Erythroblast (primary cell): ENCODE data around the gene AXL.

Experiments
- DNase-seq, 2 experiments: peaks; one replicate each; lab custom pipeline; 2025; lab: John Stamatoyannopoulos, UW
- GATA1 ChIP-seq: IDR thresholded peaks from 2 replicates; pipeline ENCODE4 v1.6.1; 2011; ENCODE audit warnings: low read depth, mild to moderate bottlenecking, control low read depth, low read length, moderate library complexity
- POLR2A ChIP-seq: IDR thresholded peaks from 2 replicates; pipeline ENCODE4 v1.6.1; 2011; ENCODE audit warnings: mild to moderate bottlenecking, low read length

The AXL gene

GRCh38 chr19:41234512-41235168, 15.6 kb downstream of the AXL start:
- TF ChIP-seq GATA1 = no peak
- no peak for TF ChIP-seq POLR2A
- DNase-seq = no peak

DNA sequence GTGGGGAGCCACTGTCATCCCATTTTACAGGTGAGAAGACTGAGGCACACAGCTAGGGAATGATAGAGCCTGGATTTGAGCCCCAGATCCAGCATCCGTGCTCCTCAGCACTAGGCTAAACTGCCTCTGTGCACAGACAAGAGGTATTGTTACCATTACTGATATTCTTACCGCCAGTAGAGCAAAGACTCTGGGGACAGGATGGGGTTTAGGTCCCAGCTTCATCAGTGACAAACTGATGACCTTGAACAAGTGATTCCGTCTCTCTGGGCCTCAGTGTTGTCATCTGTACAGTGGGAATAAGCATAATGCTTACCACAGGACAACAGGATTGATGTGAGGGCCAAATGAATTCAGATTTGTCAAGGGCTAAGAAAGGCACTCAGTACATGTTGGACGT, 16.5 kb downstream of the AXL start:
- DNase-seq = no peak
- TF ChIP-seq GATA1 (no peak), POLR2A (no peak)

GRCh38 chr19:41238244-41238643, 19.2 kb downstream of the AXL start:
- DNase-seq = no peak
- TF ChIP-seq POLR2A = no peak
- no peak for TF ChIP-seq GATA1

DNA sequence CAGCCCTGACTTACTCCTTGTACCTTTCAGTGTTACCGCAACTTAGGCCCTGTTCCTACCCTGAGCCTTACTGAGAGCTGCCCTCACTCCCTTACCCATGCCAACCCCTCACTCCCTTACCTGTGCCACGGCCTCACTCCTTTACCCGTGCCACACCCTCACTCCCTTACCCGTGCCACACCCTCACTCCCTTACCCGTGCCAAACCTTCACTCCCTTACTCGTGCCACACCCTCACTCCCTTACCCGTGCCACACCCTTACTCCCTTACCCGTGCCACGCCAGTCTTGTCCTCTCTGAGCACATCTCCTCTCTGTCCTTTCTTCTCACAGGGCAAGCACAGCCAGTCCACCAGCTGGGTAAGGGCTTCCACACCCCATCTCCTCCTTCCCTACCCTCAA, 20.3 kb downstream of the AXL start:
- TF ChIP-seq POLR2A = no peak
- no peak for TF ChIP-seq GATA1

DNA sequence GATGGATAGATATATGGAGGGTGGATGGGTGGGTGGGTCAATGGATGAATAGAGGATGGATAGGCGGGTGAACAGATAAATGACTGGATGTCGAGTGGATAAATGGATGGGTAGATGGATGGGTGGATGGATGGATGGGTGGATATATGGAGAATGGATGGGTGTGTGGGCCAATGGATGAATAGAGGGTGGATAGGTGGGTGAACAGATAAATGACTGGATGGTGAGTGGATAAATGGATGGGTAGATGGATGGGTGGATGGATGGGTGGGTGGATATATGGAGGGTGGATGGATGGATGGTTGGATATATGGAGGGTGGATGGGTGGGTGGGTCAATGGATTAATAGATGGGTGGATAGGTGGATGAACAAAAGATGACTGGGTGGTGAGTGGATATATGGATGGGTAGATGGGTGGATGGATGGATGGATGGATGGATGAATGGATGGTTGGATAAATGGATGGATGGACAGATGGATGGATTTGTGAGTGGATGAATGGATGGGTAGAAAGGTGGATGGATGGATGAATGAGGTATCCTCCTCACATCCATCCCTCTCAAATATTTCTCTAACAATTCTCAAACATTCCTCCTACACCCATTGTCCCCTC, 21.0 kb downstream of the AXL start:
- no peak for DNase-seq
- TF ChIP-seq POLR2A (no peak), GATA1 (no peak)

More for the DNA sequence above, 20.3 kb downstream of the AXL start:
- DNase-seq = no peak

GRCh38 chr19:41241859-41242258, 22.8 kb downstream of the AXL start:
- DNase-seq = no peak
- TF ChIP-seq GATA1 (no peak), POLR2A (no peak)

DNA sequence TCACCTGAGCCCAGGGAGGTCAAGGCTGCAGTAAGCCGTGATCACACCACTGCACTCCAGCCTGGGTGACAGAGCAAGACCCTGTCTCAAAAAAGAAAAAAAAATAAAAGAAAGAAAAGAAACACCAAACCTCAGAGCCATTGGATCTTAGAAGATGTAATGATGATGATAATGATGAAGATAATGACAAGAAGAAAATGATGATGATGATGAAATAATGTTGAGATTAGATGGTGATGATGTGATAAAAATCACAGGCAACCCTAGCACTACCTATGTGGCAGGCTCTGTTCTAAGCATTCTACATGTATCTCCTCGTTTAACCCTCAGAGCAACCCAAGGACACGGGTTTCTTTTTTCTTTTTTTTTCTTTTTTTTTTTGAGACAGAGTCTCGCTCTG, 25.1 kb downstream of the AXL start:
- TF ChIP-seq GATA1 (no peak), POLR2A (no peak)
- no peak for DNase-seq

DNA sequence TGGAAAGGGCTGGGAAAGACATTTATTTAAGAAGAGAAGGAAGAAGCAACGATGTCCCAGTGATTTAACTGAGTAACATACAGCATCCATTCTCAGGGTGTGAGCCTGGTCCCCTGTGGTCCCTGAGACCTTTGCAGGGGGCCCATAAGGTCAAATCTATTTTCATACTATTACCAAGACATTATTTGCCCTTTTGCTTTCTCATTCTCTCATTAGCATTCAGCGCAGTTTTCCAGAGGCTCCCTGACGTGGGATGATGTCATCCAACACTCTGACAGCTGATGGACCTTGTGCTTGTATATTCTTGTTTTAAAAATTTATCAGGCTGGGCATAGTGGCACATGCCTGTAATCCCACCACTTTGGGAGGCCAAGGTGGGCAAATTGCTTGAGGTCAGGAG, 26.8 kb downstream of the AXL start:
- DNase-seq = no peak
- no peak for TF ChIP-seq GATA1
- TF ChIP-seq POLR2A = no peak

GRCh38 chr19:41248895-41249294, 29.9 kb downstream of the AXL start:
- DNase-seq = no peak
- TF ChIP-seq GATA1 (no peak), POLR2A (no peak)

GRCh38 chr19:41249707-41250423, 30.8 kb downstream of the AXL start:
- TF ChIP-seq POLR2A (no peak), GATA1 (no peak)
- no peak for DNase-seq

DNA sequence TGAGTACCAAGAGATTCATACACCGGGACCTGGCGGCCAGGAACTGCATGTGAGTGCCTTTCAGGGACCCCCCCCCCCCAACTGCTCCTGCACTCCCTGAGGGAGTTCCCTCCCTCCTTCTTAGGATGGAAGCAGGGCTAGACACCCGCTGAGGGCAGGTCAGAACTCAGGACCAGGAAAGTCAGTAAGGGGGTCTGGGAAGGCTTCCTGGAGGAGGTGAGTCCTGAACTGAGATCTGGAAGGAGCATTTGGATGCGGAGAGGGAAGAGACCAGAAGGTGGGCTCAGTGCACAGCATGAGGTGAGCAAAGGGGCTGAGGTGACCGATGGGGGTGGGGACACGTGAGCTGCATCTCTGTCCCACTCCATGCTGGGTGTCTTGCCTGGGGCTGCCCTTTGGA, 34.6 kb downstream of the AXL start:
- TF ChIP-seq GATA1 (no peak), POLR2A (no peak)

DNA sequence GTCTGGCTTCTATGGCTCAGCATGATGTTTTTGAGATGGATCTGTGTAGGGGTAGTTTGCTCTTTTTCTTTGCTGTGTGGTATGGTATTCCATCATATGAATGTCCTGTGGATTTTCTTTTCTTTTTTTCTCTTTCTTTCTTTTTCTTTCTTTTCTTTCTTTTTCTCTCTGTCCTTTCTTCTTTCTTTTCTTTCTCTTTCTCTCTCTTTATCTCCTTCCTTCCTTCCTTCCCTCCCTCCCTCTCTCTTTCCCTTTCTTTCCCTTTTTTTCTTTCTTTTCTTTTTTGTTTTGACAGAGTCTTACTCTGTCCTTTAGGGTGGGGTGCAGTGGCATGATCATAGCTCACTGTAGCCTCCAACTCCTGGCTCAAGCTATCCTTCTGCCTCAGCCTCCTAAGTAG, 36.1 kb downstream of the AXL start:
- no peak for TF ChIP-seq POLR2A
- TF ChIP-seq GATA1 = no peak
- DNase-seq = no peak

More for the DNA sequence above, 34.6 kb downstream of the AXL start:
- DNase-seq = no peak

- TF ChIP-seq POLR2A (no peak), GATA1 (no peak)
- DNase-seq = no peak
Measured at GRCh38 chr19:41261474-41262190, 42.6 kb downstream of the AXL start.
